Measurements from ENCODE around the gene ARHGAP18.

Gene ARHGAP18

DNA sequence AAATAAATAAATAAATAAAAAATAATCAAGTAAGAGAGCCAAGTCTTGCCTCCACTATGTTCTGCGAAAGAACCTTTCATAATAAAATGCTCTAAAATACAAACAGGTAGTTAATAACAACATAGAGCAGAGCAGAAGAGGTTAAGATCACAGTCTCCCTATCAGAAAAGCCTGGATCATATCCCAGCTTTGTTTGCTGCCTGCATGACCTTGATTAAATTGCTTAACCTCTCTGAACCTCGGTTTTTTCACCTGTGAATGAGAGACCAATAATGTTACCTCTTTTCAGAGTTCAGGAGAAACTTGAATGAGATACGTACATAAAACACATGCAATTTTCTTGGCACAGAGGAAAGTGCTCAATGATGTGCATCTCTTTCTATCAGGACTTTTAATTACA, 44.4 kb downstream of the ARHGAP18 start:
- no peak for DNase-seq

DNA sequence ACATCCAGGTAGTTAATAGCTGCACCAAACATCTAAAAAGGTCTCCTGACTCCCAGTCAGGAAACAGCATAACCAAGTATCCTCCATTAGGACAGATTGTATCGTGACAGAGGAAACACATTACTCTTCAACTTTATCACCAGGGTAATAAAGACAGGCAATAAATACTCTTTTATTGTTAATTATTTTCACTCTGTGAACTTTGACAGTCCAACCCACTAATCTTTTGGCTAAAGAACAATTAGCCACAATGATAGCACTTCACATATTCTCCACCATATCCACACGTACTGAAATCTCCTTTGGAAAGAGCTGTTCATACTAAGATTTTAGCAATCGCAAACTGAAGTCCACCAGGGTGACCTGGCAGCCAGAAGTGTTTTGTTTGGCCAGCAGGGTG, 46.4 kb downstream of the ARHGAP18 start:
- DNase-seq: no peak

DNA sequence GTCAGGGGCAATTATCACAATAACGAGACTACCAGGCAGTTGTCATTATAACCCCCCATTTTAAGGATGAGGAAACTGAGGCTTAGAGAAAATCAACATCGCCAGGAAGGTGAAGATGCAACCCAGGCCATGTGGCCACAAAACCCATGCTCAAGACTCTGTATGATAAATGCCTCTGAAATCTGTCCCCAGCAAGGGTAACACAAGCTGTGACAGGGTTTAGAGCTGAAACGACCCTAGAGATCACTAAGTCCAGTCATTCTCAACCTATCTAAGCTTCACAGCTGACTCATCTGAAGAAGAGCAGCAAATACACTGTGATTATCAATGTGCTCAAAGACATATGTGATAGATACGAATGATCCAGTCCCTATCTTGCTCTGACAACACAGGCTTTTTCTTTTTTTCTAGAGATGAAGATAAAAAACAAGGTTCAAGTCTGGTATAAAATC, 47.0 kb downstream of the ARHGAP18 start:
- DNase-seq: no peak

DNA sequence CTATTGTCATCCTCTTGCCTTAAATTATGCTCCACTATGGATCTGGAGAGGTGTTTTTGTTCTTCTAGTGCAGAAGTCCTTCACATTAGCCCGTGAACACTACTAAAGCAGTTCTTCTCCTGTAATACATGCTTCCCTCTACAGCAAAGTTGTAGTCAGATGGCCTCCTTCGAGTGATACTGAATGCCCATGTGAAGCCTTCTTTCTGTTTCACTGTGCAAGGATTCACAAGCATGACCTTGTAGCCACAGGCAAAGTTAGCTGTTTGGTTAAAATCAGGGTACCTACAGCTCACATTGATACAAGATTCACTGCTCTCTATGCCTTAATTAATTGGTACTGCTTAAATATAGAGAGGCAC, 47.6 kb downstream of the ARHGAP18 start:
- no peak for DNase-seq

DNA sequence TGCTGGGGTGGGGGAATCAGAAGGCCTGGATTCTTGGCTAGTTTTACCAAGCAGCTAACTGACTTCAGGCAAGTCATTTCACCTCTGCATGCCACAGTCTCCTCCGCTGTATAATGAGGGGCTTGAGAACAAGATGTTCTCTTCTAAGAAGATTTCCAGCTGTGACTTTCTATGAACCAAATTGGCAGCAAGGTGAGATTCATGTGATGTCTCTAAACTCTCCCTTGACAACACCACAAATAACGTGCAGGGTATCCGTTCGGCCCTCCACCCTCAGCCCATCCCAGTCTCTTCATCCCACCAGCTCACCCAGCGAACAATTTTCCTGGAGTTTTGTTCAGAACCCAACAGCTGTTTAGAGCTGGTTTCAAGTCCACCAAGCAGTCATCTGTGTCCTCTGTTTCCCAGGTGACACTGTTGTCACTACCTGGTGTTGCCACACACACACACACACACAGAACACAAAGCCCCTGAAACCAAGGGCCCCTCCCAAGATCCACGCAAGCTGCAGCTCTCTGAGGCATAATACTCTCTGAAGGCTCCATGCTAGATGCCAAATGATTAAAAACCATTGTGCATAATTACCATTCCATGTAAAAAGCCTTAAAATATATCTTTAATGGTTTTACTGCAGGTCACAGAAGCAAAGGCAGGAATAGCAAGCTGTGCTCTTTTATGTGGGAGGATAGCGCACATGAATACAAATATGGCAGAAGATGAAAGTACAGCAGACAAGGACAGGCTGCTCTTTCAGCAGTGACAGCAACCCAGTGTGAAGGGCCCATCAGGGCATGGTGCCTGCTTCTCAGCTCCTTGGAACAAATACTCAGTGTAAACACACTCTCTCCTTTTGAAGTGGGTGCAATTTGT, 48.2 kb downstream of the ARHGAP18 start:
- no peak for DNase-seq

DNA sequence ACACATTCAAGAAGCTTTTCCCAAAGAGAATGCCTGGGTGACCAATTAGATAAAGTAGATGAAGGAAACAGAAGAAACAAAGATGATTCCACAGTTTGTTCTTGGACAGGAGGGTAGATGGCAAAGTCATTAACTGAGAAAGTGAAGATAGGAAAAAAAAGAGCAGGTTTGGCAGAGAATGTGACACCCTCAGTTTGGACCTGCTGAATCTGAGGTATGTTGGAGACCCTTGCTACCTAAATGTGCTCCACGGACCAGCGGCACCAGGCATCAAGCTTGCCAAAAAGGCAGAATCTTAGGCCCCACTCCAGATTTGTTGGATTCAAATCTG, 49.7 kb downstream of the ARHGAP18 start:
- DNase-seq: no peak

DNA sequence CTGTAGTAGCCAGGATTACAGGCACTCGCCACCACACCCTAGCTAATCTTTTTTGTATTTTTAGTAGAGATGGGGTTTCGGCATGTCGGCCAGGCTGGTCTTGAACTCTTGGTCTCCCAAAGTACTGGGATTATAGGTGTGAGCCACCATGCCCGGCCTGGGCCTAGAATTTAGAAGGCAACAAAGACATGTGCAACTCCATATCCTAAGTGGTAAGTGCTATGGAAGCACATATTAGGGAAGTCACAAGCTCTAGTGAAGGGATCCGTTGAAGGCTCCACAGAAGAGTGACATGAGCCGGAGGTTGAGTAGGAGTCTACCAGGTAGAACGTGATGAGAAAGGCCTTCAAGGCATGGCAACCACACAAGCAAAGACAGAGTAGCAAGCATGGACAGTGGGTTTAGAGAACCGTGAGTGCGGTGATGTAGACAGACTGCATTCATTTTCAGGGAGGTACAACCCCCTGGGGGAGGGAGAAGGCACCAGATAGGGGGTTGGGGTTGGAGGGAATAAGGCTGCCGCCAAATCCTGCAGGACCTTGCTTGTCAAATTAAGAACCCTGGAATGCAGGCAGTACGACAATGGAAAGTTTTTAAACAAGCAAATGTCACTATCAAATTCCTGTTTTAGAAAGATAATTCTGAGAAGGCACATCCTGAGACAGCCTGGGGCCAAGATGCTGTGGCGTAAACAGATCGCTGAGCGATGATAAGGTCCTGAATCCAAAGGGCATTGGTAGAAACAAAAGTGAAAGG, 50.2 kb downstream of the ARHGAP18 start:
- no peak for DNase-seq

DNA sequence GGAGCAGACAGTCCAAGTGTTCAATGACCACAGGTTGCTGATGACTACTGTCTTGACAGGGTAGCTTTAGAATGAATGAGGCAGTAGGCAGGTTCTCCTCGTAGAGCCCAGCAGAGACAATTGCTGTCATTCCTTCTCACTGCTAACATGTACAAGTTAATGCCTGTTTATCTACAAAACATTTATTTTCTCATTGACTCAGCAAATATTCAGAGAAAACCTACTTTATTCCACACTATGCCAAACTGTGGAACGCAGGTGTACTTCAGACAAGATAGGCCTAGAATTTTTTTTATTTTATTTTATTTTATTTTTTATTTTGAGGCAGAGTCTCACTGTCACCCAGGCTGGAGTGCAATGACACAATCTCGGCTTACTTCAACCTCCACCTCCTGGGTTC, 50.8 kb downstream of the ARHGAP18 start:
- no peak for DNase-seq

DNA sequence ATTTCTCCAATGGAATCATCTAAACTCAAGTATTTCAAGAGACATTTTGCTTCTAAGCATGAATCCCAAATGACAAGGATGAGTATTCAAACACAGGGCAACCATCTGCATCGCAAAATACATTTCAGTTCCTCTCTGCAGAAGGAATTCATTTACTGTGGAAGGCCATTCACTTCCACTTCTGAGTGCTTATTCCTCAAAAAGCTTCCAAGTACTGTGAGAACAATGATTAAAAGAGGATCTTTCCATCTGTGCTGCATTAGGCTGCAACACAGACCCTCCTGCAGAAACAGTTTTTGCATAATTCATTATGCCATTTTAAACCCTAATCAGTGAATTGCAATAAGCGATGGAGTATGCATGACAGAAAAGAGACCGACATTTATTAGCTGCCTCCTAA, 52.5 kb downstream of the ARHGAP18 start:
- no peak for DNase-seq

DNA sequence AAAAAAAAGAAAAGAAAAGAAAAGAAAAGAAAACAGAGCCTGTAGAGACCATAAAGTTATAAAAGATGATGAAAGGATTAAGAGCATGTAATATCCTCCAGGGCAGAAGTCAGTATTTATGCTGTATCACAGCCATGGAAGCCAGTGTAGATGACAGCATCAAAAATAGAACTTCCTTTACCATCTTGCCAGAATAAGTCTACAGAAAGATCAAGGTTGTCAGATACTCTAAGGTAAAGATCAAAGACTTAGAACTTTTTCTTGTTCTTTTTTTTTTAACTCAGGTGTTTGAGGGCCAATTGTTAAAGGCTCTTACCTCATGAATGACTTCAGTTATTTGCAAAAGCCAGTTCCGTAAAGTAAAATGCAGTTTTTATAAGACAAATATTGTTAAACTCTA, 54.6 kb downstream of the ARHGAP18 start:
- no peak for DNase-seq

DNA sequence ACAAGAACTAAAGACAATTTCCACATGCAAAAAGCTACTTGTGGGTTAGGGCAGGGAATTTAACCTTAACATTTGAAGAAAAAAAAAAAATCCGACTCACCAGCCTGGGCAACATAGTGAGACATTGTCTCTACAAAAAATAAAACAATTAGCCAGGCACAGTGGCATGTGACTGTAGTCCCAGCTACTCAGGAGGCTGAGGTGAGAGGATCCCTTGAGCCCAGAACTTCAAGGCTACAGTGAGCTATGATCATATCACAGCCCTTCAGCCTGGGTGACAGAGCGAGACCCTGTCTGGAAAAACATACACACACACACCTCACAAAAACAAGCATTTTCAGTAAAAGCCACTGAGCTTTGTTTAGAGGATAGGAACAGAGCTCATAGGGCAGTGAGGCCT, 56.2 kb downstream of the ARHGAP18 start:
- no peak for DNase-seq

DNA sequence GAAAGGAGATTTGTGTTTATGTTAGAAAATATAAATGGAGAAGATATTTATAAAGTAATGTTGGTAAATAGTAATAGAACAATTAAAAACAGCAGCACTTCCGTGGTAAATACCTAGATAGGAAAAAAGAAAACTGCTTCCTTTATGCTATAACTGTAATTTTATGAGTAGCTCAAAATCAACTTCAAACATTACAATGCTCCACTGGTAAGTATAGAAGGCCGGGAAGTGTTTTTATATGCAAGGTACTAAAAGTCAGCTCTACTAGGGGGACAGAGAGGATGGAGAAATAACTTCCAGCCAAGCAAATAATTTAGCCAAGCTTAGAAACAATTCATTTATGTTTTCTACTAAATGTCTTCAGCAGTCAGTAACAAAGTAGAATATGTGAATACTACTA, 56.7 kb downstream of the ARHGAP18 start:
- no peak for DNase-seq

DNA sequence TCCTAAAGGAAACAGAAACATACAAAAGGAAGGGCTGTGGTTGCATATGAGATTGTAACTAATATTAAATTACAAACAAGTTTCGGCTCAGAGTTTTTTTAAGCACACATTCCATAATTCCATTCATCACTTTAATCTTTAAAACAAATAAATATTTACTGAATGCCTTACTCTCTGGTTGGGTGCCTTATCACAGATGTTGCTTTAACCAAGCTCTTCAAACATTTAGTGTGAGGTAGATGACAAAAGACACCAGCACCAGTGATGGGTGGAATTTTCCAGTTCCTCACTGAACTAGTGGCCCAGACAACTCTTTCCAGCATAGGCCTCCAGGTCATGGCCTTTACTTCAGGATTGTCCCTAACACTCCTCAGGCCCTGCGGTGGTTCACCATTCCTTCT, 58.7 kb downstream of the ARHGAP18 start:
- no peak for DNase-seq

DNA sequence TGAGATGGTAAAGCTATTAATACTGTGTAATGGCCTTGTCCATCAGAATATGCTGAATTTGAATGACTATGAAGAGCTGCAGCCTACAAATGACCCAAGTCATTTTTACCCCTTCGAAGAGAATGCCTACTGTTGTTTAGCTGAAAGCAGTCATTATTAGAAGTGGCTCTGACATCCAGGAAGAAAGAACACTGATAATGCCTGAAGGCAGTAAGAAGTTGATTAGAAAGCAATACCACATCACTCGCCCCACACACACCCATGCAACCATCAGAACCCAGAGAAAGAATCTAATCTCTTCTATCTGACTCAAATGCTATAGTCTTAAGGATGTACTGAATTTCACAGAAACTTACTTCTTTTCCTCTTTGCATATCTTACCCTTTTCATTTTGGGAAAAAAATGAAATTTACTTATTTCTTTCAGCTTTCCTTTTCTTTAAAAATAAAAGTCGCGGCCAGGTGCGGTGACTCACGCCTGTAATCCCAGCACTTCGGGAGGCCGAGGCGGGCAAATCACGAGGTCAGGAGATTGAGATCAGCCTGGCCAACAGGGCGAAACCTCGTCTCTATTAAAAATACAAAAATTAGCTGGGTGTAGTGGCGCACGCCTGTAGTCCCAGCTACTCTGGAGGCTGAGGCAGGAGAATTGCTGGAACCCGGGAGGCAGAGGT, 61.0 kb downstream of the ARHGAP18 start:
- DNase-seq: no peak

DNA sequence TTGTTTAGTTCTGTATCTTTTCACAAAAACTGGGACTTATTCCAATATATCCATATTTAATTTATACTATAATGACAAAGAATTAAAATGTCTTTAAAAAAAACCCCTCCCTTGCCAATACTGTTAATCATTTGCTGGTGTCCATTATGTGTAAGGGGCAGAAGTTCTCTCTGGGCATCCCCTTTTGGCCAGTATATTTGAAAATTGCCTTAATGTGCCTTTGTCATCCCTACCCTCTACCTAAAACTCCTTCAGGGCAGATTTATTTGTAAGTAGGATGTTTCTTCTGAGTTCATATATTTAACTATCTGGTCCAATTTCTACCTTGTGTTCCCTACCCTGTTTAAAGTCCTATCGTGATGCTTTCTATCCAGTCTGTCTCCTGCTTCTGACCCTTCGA, 62.9 kb downstream of the ARHGAP18 start:
- DNase-seq: no peak

DNA sequence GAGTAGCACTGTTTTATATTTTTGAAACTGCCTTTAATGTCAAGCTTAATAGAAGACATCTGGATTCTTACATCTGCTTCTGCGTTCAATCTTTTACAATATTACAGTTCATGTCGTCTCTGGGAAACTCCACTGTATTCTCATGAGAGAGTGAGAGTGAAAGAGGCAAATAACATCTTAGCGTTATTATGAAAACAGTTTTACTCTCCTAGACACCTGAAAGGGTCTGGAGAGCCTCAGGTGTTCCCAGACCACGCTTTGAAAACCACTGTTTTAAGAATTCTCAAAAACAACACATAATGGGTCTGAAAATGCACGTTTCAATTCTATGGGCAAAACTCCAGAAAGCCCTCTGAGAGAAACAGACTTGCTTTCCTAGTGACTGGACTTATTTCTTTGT, 63.3 kb downstream of the ARHGAP18 start:
- no peak for DNase-seq

DNA sequence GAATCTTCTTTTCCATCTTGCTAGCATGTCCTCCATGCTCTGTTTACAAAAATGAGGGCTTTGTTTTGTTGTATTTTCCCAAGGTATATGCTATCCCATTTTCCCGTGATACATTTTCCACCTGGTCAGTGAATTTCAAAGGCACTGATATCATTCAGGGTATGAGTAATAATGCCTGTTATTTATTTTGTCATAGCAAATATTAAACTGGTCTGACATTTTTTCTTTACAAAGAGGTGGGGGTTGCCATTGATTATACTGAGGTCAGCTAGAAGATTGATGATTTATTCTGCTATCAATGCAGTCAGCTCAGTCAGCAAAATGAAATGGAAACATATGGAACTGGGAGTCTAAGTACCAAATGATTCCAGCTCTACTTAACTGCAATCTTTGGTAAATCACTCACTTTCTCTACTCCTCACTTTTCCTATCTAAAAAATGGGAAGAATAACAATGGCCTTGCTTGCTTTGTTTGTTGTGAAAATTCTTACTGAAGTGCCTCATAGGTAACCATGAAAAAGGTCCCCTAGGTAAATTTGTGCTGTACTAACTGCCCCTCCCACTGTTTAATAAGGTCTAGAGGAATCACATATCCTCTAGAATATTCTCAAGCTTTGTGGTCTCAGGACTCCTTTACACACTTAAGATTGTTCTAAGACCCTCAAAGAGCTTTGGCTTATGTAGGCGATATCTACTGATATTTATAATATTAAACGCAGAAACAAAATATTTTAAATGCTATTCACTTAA, 64.0 kb downstream of the ARHGAP18 start:
- no peak for DNase-seq

DNA sequence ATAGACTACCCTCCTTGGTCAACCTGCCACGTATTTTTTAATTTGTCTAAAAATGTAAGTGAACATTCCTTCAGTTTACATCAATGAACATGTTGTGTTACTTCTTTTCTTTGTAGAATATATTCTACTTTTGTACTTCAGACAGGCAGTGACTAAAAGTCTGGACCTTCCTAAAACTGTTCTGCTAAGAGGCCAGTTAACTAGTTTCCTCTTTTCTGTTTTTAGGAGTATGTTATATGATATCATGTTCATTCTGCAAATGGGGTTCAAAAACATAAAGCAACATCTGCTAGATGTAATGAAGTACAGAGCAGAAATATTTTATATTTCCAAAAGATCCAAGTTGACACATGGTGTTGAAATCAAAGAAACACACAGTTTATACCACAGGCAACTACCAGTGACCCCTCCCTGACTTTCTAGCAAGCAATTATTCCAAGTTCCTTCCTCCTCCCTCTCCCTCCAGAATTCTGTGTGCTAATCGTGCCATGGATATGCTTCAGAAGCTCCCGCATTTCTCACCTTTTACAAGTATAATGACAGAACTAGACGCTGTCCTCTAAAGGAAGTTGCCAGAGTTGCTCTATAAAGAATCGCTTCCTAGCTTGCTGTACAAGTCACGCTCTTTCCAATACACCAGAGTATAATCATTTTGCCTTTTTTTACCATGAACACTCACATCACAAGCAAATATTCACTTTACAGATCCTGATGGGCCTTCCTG, 64.7 kb downstream of the ARHGAP18 start:
- no peak for DNase-seq

DNA sequence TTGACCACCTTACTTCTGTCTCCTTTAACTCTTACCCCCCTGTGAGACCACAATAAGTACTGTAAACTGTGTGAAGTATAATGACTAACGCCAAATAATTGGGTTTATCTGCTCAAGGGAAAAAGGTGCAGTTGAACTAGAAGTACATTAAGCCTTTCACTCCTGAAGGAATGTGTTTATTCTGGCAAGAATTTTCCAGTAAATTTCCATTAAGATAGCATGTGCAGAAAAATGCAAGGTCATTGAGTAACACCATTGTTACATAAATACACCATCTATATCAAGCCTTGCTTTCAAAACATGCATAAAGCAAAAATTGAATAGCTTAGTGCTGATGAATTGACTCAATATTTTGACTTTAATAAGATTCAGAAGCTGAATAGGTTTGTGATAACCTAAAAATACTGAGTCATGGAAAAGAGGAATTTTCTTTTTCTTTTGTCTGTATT, 65.4 kb downstream of the ARHGAP18 start:
- DNase-seq: no peak

DNA sequence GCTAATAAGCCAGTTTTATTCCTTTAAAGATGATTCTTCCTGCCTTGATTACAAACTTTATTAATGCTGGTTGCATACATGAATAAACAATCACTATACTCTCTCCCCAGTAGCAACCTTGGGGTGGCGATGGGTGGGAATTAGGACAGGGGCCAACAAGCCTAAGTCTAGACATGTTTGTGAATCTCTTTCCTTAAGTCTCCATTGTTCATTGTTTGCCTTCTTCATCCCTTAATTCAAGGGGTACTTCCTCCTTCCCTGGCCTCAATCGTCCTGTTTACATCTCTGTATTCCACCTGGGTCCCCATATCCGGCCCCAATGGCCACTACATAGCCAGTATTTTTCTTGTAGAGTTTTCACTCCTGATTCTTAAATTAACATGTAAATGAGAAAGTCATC, 66.0 kb downstream of the ARHGAP18 start:
- DNase-seq: no peak

DNA sequence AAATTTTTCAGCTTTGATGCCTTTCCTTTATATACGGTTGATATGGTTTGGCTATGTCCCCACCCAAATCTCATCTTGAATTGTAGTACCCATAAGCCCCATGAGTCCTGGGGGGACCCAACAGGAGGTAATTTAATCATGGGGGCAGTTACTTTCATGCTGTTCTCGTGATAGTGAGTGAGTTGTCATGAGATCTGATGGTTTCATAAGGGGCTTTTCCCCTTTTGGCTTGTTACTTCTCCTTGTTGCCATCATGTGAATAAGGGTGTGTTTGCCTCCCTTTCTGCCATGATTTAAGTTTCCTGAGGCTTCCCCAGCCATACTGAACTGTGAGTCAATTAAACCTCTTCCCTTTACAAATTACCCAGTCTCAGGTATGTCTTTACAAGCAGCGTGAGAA, 66.8 kb downstream of the ARHGAP18 start:
- no peak for DNase-seq

DNA sequence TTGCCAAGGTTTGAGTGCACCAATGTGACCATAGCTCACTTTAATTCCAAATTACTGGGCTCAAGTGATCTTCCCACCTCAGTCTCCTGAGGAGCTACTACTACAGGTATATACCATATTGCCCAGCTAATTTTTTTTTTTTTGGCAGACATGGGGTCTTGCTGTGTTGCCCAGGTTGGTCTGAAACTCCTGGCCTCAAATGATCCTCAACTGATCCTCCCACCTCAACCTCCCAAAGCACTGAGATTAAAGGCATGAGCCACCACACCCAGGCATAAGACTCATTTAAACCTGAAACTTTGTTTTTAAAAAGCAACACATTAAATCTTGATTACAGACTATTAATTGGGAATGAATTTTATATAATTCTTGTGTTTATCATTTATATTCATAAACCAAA, 67.7 kb downstream of the ARHGAP18 start:
- no peak for DNase-seq

DNA sequence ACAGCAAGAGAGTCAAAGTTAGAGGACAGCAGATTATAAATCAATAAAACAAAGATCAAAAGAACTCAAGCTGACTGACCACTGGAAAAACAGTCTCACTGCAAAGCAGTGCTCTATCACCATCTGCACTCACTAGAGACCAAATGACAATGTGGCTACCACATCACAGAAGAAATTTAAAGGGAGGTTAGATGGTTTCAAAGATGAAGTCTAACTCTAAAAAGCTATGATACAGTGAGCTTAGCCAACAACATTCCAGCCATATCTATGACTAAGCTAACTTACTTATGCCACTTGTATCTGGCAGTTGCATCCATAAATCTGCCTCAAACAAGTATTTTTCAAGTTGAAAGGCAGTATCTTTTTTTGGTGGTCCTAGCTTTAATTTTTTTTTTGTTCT, 68.6 kb downstream of the ARHGAP18 start:
- DNase-seq: no peak
